Adipocyte (in vitro differentiated cells): Measurements from ENCODE around the gene LUC7L3.
A peak's percentile ranks its signal among the peaks of the same experiment; 100 is the strongest.

ENCODE experiments used
- DNase-seq: peaks from one replicate; pipeline ENCODE4 v3.0.0-alpha.2; 2015; ENCODE audit warnings: low read depth
- H3K27me3 ChIP-seq: replicated peaks from 2 replicates; pipeline ENCODE4 v1.7.0; 2013; ENCODE audit warnings: mild to moderate bottlenecking, low read length, moderate library complexity; ENCODE audit not compliant: control insufficient read depth, insufficient read depth
- H3K36me3 ChIP-seq: 2 replicates; pipeline ENCODE4 v1.7.0; 2013; ENCODE audit warnings: low read length, mild to moderate bottlenecking, moderate library complexity; ENCODE audit not compliant: control insufficient read depth, insufficient read depth, severe bottlenecking
- H3K4me1 ChIP-seq: 2 replicates; pipeline ENCODE4 v1.7.0; 2013; ENCODE audit warnings: mild to moderate bottlenecking, low read length, moderate library complexity; ENCODE audit not compliant: control insufficient read depth, insufficient read depth
- H3K4me3 ChIP-seq: 2 replicates; pipeline ENCODE4 v1.7.0; 2013; ENCODE audit warnings: mild to moderate bottlenecking, low read length, moderate library complexity
- H3K9ac ChIP-seq: 2 replicates; pipeline ENCODE4 v1.7.0; 2013; ENCODE audit warnings: mild to moderate bottlenecking, low read length, moderate library complexity
- H3K9me3 ChIP-seq: 2 replicates; pipeline ENCODE4 v1.7.0; 2013; ENCODE audit warnings: mild to moderate bottlenecking, low read length, moderate library complexity; ENCODE audit not compliant: control insufficient read depth

The LUC7L3 gene

GRCh38 chr17:50779747-50780353 lies 60.4 kb downstream of the LUC7L3 start:
- Histone ChIP-seq H3K4me1 (no peaks in the 10 kb centered on the region), H3K9ac (no peak overlapping the region), H3K4me3 (no peak overlapping the region), H3K9me3 (no peaks in the 10 kb centered on the region), H3K36me3 (no peaks in the 10 kb centered on the region), H3K27me3 (no peaks in the 10 kb centered on the region)
- DNase-seq, result no peak

DNA sequence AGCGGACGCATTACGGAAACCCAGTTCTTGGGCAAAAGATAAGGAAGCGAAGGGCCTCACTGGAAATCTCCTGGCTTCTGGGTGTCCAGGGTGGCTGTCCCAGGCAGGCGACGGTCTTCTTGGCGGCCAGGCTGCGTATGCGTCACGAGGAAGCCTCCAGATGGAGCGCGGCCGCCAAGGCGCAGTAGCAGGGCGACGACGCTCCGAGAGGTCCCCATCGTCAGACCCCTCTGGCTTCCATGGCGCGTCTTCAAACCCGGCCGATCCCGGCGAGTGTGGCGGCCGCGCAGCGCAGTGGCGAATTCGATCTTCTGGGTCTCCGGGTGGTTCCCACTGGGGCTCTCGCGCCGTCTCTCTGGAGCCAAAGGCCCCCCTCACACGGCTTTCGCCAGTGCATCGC lies 61.8 kb downstream of the LUC7L3 start:
- Histone ChIP-seq H3K4me3 (peak overlapping the region; percentile 72), H3K27me3 (no peaks in the 10 kb centered on the region), H3K9me3 (no peaks in the 10 kb centered on the region), H3K4me1 (peaks cover 6% of the 10 kb centered on the region), H3K9ac (no peak overlapping the region), H3K36me3 (no peaks in the 10 kb centered on the region)
- no peak for DNase-seq

DNA sequence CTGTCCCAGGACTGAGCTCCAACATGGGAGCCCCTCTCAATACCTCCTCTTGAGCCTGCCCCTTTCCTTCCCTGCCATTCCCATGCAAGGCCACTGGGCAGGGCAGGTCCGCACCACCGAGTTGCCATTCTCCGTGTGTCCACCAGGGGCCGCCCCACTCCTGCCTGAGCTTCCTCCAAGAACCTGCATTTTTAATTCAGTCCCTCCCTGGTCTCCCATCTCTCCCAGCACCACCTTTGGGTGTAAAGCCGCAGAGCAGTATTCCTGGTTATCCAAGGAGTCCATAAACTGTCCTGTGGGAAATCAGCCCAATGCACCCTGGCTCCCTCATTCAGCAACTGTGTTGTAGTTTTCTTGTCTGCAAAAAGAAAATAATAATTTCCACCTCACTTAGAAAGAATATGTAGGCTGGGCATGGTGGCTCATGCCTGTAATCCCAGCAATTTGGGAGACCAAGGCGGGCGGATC lies 63.8 kb downstream of the LUC7L3 start:
- Histone ChIP-seq H3K4me3 (no peak overlapping the region), H3K27me3 (no peaks in the 10 kb centered on the region), H3K36me3 (no peaks in the 10 kb centered on the region), H3K9me3 (no peaks in the 10 kb centered on the region), H3K9ac (no peak overlapping the region), H3K4me1 (peaks cover 7% of the 10 kb centered on the region)
- peak; percentile 90 for DNase-seq

GRCh38 chr17:50783905-50784304 lies 64.5 kb downstream of the LUC7L3 start:
- H3K4me1 ChIP-seq, result peaks cover 7% of the 10 kb centered on the region
- H3K36me3 ChIP-seq, result no peaks in the 10 kb centered on the region
- H3K9ac ChIP-seq, result no peak overlapping the region
- no peaks in the 10 kb centered on the region for H3K9me3 ChIP-seq
- DNase-seq, result no peak
- no peaks in the 10 kb centered on the region for H3K27me3 ChIP-seq
- no peak overlapping the region for H3K4me3 ChIP-seq

DNA sequence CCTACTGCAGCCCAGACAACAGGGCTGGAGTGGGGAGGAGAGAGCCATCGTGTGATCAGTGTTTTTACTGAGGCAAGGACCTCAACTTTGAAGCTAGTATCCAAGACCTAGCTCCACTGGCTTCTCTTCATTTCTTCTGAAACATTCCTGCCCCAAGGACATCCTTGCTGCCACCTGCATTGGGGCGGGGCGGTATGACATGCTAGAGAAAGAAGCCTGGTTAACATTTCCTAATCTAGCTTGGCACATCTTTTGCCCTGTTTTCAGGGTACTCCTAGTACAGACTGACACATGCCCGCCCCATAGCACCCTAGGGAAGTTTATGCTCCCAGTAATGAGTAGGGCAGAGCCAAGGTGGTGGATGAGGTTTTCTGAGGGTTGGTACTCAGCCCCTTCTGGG lies 65.7 kb downstream of the LUC7L3 start:
- Histone ChIP-seq H3K36me3 (no peaks in the 10 kb centered on the region), H3K27me3 (no peaks in the 10 kb centered on the region), H3K4me3 (no peak overlapping the region), H3K4me1 (peaks cover 7% of the 10 kb centered on the region), H3K9me3 (no peaks in the 10 kb centered on the region), H3K9ac (no peak overlapping the region)
- DNase-seq, result no peak

DNA sequence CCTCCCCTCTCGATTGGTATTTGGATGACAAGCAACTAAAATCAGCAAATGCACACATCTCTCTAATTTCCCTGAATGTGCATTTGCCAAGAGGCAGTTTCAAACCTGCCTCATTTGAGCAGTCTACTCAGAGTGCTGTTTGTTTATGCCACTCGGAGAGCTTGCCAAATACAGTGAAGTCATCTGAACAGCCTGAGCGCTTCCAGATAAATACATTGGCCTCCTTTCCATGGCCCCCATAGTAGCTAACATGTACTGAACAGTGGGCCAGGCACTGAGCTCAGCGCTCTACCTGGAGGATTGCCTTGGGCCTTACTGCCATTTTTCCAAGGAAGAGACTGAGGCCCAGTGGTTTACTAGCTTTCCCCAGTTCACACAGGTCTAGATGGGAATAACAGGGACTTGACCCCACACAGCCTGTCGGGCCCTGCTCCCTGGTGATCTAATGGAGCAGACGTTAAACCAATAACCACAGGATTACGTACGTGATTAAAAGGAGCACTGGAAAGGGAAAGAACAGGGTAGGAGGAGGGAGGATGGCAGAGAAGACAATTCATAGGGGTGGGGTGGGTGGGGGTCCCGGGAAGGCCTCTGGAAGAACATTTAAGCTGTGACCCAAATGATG lies 66.7 kb downstream of the LUC7L3 start:
- H3K4me3 ChIP-seq, result no peak overlapping the region
- peaks cover 5% of the 10 kb centered on the region for H3K27me3 ChIP-seq
- H3K36me3 ChIP-seq, result no peaks in the 10 kb centered on the region
- no peaks in the 10 kb centered on the region for H3K9me3 ChIP-seq
- H3K4me1 ChIP-seq, result peaks cover 7% of the 10 kb centered on the region
- DNase-seq, result peak; percentile 67
- no peak overlapping the region for H3K9ac ChIP-seq

GRCh38 chr17:50787106-50787505 lies 67.7 kb downstream of the LUC7L3 start:
- no peak overlapping the region for H3K9ac ChIP-seq
- no peaks in the 10 kb centered on the region for H3K36me3 ChIP-seq
- no peaks in the 10 kb centered on the region for H3K9me3 ChIP-seq
- H3K27me3 ChIP-seq, result peaks cover 5% of the 10 kb centered on the region
- DNase-seq, result no peak
- no peak overlapping the region for H3K4me3 ChIP-seq
- H3K4me1 ChIP-seq, result peaks cover 7% of the 10 kb centered on the region

DNA sequence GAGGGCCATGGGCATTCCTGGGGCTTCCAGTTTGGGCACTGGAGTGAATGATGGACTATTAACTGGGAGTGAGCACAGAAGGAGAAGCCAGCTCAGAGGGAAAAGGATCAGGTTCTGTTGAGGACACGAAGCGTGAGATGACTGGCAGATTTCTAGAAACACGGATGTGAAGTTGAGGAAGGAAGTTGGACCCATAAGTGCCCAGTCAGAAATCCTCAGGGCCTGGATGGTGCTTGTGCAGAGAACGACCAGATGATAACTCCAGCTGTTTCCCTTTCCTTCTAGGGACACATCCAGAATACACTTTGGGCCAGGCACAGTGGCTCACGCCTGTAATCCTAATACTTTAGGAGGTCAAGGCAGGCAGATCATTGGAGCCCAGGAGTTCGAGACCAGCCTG lies 71.2 kb downstream of the LUC7L3 start:
- H3K9ac ChIP-seq, result no peak overlapping the region
- H3K4me1 ChIP-seq, result peaks cover 6% of the 10 kb centered on the region
- H3K36me3 ChIP-seq, result no peaks in the 10 kb centered on the region
- no peaks in the 10 kb centered on the region for H3K9me3 ChIP-seq
- DNase-seq, result no peak
- no peak overlapping the region for H3K4me3 ChIP-seq
- H3K27me3 ChIP-seq, result peaks cover 11% of the 10 kb centered on the region

- H3K36me3 ChIP-seq, result no peaks in the 10 kb centered on the region
- peaks cover 11% of the 10 kb centered on the region for H3K27me3 ChIP-seq
- H3K9ac ChIP-seq, result no peak overlapping the region
- H3K4me3 ChIP-seq, result no peak overlapping the region
- DNase-seq, result no peak
- H3K4me1 ChIP-seq, result no peaks in the 10 kb centered on the region
- H3K9me3 ChIP-seq, result no peaks in the 10 kb centered on the region
Observed at GRCh38 chr17:50792132-50792531, 72.7 kb downstream of the LUC7L3 start.

DNA sequence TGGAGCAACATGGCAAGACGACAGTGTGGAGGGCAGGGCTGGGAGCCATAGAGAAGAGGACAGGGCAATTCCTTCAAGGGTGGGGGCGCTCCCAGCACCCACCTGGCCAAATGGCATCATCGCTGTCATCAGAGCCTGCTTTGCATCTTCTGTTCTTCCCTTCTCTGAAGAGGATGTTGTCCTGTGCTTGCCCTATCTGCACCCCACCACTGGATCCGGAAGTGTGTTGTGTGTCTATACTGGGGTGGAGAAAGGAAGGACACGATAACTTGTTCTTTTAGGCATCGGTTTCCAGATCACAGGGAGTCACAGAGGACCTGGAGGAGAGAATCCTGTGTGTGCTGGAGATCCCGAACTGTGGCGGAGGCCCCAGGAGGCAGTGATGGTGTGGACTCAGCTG lies 73.6 kb downstream of the LUC7L3 start:
- Histone ChIP-seq H3K4me3 (no peak overlapping the region), H3K9me3 (no peaks in the 10 kb centered on the region), H3K27me3 (peaks cover 11% of the 10 kb centered on the region), H3K4me1 (no peaks in the 10 kb centered on the region), H3K36me3 (no peaks in the 10 kb centered on the region), H3K9ac (no peak overlapping the region)
- DNase-seq, result no peak

GRCh38 chr17:50794361-50794760 lies 75.0 kb downstream of the LUC7L3 start:
- Histone ChIP-seq H3K36me3 (no peaks in the 10 kb centered on the region), H3K27me3 (peaks cover 11% of the 10 kb centered on the region), H3K9ac (no peak overlapping the region), H3K4me1 (no peaks in the 10 kb centered on the region), H3K9me3 (no peaks in the 10 kb centered on the region), H3K4me3 (no peak overlapping the region)
- DNase-seq, result no peak
